Liver (tissue), 3 donors: Measurements from ENCODE around the gene GTF2E1.
A peak's percentile ranks its signal among the peaks of the same experiment; 100 is the strongest.

Source experiments
- EGR1 ChIP-seq, 2 donors: IDR thresholded peaks; 2 replicates each; pipeline ENCODE4 v1.6.1; 2016 to 2018; ENCODE audit warnings: antibody characterized with exemption in 2 of 2, low read depth in 2 of 2
- GABPA ChIP-seq, 2 donors: IDR thresholded peaks in 1 of 2; conservative IDR thresholded peaks in 1 of 2; 2 replicates each; pipeline ENCODE4 v1.6.1; 2016; ENCODE audit warnings: antibody characterized with exemption in 2 of 2, mild to moderate bottlenecking in 1 of 2, moderate library complexity in 1 of 2
- HNF4A ChIP-seq, 2 donors: conservative IDR thresholded peaks; 2 replicates each; pipeline ENCODE4 v1.6.1; 2016; ENCODE audit warnings: antibody characterized with exemption in 2 of 2, mild to moderate bottlenecking in 2 of 2
- JUND ChIP-seq, 2 donors: IDR thresholded peaks; 2 replicates each; pipeline ENCODE4 v1.6.1; 2016; ENCODE audit warnings: antibody characterized with exemption in 2 of 2
- NR2F2 ChIP-seq: IDR thresholded peaks from 2 replicates; pipeline ENCODE4 v1.6.1; 2016; ENCODE audit warnings: antibody characterized with exemption
- RAD21 ChIP-seq, 2 donors: IDR thresholded peaks; 2 replicates each; pipeline ENCODE4 v1.6.1; 2016; ENCODE audit warnings: antibody characterized with exemption in 2 of 2, mild to moderate bottlenecking in 2 of 2
- RXRA ChIP-seq, 2 donors: IDR thresholded peaks; 2 replicates each; pipeline ENCODE4 v1.6.1; 2017 to 2018; ENCODE audit warnings: antibody characterized with exemption in 2 of 2, mild to moderate bottlenecking in 1 of 2
- TAF1 ChIP-seq: conservative IDR thresholded peaks from 2 replicates; pipeline ENCODE4 v1.6.1; 2016; ENCODE audit warnings: antibody characterized with exemption, mild to moderate bottlenecking
- YY1 ChIP-seq: IDR thresholded peaks from 2 replicates; pipeline ENCODE4 v1.6.1; 2016; ENCODE audit warnings: antibody characterized with exemption, mild to moderate bottlenecking
- TF ChIP-seq, protein P1 (sequence below): fragments of 150-350 bp; IDR thresholded peaks from 2 replicates; pipeline ENCODE4 v1.5.1; 2017; ENCODE audit warnings: improper control_type of control experiment, low read depth, low read length; ENCODE audit not compliant: missing input control
- TF ChIP-seq, protein P2 (sequence below): IDR thresholded peaks from 2 replicates; pipeline ENCODE4 v1.6.1; 2016; ENCODE audit warnings: antibody characterized with exemption
- TF ChIP-seq, protein P3 (sequence below): IDR thresholded peaks from 2 replicates; pipeline ENCODE4 v1.6.1; 2016; ENCODE audit warnings: antibody characterized with exemption
- TF ChIP-seq, protein P4 (sequence below): IDR thresholded peaks from 2 replicates; pipeline ENCODE4 v1.6.1; 2016; ENCODE audit warnings: antibody characterized with exemption
- TF ChIP-seq, protein P5 (sequence below): IDR thresholded peaks from 2 replicates; pipeline ENCODE4 v1.6.1; 2016; ENCODE audit warnings: antibody characterized with exemption, mild to moderate bottlenecking
- donor health status: healthy.
- donor health status: healthy.

DNA sequence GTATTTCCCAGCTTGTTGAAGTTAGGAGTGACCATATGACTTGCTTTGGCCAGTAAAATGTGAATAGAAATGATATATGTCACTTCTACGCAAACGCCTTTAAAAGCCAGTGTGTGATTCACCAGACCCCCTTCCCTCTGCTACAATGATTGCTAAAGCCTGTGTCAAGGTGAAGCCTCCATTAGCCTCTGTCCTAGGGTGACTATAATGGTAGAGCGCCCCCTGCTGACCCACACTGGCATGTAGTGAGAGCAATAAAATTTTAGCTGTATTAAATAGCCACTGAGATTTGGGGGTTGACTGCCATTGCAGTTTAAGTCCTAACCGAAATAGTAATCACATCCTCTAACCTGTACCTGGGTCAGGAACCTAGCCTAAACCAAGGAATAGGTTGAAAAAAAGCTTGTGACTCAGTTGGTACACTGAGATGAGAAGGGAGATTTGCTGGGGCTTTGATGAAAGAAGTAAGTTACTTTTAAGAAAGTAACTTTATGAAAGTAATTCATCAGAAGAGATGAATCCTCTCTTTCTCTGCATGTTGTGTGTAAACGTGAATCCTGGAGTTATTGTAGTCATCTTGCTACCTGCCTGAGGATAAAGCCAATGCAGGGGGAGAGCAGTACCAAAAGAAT is 52.6 kb downstream of the GTF2E1 start:
- TF ChIP-seq, protein P1, sequence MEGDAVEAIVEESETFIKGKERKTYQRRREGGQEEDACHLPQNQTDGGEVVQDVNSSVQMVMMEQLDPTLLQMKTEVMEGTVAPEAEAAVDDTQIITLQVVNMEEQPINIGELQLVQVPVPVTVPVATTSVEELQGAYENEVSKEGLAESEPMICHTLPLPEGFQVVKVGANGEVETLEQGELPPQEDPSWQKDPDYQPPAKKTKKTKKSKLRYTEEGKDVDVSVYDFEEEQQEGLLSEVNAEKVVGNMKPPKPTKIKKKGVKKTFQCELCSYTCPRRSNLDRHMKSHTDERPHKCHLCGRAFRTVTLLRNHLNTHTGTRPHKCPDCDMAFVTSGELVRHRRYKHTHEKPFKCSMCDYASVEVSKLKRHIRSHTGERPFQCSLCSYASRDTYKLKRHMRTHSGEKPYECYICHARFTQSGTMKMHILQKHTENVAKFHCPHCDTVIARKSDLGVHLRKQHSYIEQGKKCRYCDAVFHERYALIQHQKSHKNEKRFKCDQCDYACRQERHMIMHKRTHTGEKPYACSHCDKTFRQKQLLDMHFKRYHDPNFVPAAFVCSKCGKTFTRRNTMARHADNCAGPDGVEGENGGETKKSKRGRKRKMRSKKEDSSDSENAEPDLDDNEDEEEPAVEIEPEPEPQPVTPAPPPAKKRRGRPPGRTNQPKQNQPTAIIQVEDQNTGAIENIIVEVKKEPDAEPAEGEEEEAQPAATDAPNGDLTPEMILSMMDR, result peak; percentile 91
- TF ChIP-seq RAD21 (IDR thresholded peaks at IDR 0.05) (peak; percentile 97 to 99), RXRA (IDR thresholded peaks at IDR 0.05) (peak in 1 of 2 donors; percentile 25), YY1 (peak; percentile 52), TAF1 (no peak), NR2F2 (no peak), JUND (IDR thresholded peaks at IDR 0.05) (no peak), HNF4A (conservative IDR thresholded peaks at IDR 0.05) (no peak), EGR1 (IDR thresholded peaks at IDR 0.05; ENCODE audit: low read depth in 2 of 2) (no peak), GABPA (IDR thresholded peaks at IDR 0.05 in 1 of 2, conservative IDR thresholded peaks at IDR 0.05 in 1 of 2) (no peak)
- TF ChIP-seq, protein P2, sequence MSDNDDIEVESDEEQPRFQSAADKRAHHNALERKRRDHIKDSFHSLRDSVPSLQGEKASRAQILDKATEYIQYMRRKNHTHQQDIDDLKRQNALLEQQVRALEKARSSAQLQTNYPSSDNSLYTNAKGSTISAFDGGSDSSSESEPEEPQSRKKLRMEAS, result no peak
- TF ChIP-seq, protein P3, sequence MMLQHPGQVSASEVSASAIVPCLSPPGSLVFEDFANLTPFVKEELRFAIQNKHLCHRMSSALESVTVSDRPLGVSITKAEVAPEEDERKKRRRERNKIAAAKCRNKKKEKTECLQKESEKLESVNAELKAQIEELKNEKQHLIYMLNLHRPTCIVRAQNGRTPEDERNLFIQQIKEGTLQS, result no peak
- TF ChIP-seq, protein P4, sequence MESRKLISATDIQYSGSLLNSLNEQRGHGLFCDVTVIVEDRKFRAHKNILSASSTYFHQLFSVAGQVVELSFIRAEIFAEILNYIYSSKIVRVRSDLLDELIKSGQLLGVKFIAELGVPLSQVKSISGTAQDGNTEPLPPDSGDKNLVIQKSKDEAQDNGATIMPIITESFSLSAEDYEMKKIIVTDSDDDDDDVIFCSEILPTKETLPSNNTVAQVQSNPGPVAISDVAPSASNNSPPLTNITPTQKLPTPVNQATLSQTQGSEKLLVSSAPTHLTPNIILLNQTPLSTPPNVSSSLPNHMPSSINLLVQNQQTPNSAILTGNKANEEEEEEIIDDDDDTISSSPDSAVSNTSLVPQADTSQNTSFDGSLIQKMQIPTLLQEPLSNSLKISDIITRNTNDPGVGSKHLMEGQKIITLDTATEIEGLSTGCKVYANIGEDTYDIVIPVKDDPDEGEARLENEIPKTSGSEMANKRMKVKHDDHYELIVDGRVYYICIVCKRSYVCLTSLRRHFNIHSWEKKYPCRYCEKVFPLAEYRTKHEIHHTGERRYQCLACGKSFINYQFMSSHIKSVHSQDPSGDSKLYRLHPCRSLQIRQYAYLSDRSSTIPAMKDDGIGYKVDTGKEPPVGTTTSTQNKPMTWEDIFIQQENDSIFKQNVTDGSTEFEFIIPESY, result no peak
- TF ChIP-seq, protein P5, sequence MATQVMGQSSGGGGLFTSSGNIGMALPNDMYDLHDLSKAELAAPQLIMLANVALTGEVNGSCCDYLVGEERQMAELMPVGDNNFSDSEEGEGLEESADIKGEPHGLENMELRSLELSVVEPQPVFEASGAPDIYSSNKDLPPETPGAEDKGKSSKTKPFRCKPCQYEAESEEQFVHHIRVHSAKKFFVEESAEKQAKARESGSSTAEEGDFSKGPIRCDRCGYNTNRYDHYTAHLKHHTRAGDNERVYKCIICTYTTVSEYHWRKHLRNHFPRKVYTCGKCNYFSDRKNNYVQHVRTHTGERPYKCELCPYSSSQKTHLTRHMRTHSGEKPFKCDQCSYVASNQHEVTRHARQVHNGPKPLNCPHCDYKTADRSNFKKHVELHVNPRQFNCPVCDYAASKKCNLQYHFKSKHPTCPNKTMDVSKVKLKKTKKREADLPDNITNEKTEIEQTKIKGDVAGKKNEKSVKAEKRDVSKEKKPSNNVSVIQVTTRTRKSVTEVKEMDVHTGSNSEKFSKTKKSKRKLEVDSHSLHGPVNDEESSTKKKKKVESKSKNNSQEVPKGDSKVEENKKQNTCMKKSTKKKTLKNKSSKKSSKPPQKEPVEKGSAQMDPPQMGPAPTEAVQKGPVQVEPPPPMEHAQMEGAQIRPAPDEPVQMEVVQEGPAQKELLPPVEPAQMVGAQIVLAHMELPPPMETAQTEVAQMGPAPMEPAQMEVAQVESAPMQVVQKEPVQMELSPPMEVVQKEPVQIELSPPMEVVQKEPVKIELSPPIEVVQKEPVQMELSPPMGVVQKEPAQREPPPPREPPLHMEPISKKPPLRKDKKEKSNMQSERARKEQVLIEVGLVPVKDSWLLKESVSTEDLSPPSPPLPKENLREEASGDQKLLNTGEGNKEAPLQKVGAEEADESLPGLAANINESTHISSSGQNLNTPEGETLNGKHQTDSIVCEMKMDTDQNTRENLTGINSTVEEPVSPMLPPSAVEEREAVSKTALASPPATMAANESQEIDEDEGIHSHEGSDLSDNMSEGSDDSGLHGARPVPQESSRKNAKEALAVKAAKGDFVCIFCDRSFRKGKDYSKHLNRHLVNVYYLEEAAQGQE, result no peak
